Measurements from ENCODE around the gene LGALS12. TPM values are rescaled to one million over a fixed set of nuclear protein-coding genes. Genes with fewer than 3 reads are reported as not detected.

Gene LGALS12
- total RNA-seq, 2 experiments from 2014 or later, result not detected

GRCh38 chr11:63488789-63489188 lies 17.1 kb upstream of the LGALS12 start:
- intact Hi-C loops (cut with DNase I, micrococcal nuclease), result no loop called here

DNA sequence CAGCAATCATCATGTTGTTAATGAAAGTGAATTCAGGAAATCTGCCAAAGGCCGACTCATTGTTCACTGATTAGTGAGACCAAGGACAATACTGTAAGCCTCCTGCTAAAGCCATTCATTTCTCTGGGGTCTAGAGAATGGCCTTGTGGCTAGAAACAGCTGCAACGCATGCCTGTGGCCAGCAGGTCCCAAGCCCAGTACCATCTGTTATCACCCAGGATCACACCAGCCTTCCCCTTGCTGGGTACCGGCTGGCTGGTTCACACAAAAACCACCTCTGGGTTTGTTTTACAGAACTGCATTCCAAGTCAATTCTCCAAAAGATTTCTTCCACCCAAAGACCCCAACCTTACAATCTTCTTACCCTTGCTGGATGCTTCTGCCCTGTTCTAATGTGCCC lies 16.0 kb upstream of the LGALS12 start:
- H3K4me3 Mint-ChIP-seq, result no peak overlapping the region
- Histone ChIP-seq H3K27me3 (ENCODE audit: control insufficient read depth in 1 of 2, insufficient read depth in 2 of 2, low read length in 2 of 2) (peaks cover 4 to 5% of the 10 kb centered on the region in 2 experiments), H3K36me3 (ENCODE audit: insufficient read depth, low read length) (no peaks in the 10 kb centered on the region), H3K9me3 (ENCODE audit: control insufficient read depth in 1 of 2, insufficient read depth in 1 of 2, low read length in 2 of 2) (peaks cover 0 to 7% of the 10 kb centered on the region in 2 experiments), H3K27ac (ENCODE audit: low read depth in 1 of 2, low read length in 2 of 2) (no peak overlapping the region), H3K4me1 (ENCODE audit: insufficient read depth, low read length) (peaks cover 14% of the 10 kb centered on the region), H3K4me3 (ENCODE audit: low read length) (no peak overlapping the region)
- H3K9me3 Mint-ChIP-seq, result peaks cover 10% of the 10 kb centered on the region
- DNase-seq, result no peak
- CTCF ChIA-PET, result interaction anchor here (1.2 kb wide), 1 partner anchor 146 kb away, joined by 3 read pairs; no protein-coding TSS in a partner anchor
- intact Hi-C loops (cut with DNase I, micrococcal nuclease), result loop anchor here in 1 of 2 experiments (5.0 kb wide), 1 partner anchor 77 kb away; no protein-coding TSS in a partner anchor
- no peak overlapping the region for H3K27ac Mint-ChIP-seq
- H3K27me3 Mint-ChIP-seq, result peaks cover 34% of the 10 kb centered on the region
- no peak for TF ChIP-seq CTCF (IDR thresholded peaks at IDR 0.05)
- H3K4me1 Mint-ChIP-seq (ENCODE audit: low read depth), result peaks cover 16% of the 10 kb centered on the region
- no peak for ATAC-seq (ENCODE audit: poor library complexity)
- POLR2A ChIA-PET, result interaction anchor here (1.1 kb wide), 1 partner anchor 192 kb away, joined by 3 read pairs; no protein-coding TSS in a partner anchor
- no peaks in the 10 kb centered on the region for H3K36me3 Mint-ChIP-seq (ENCODE audit: low read depth)

More at GRCh38 chr11:63488789-63489188, 17.1 kb upstream of the LGALS12 start:
- Histone ChIP-seq H3K4me3 (ENCODE audit: low read length) (no peak overlapping the region), H3K36me3 (ENCODE audit: insufficient read depth, low read length) (no peaks in the 10 kb centered on the region), H3K4me1 (ENCODE audit: insufficient read depth, low read length) (peaks cover 14% of the 10 kb centered on the region), H3K27ac (ENCODE audit: low read depth in 1 of 2, low read length in 2 of 2) (no peak overlapping the region), H3K27me3 (ENCODE audit: control insufficient read depth in 1 of 2, insufficient read depth in 2 of 2, low read length in 2 of 2) (peaks cover 4 to 5% of the 10 kb centered on the region in 2 experiments), H3K9me3 (ENCODE audit: control insufficient read depth in 1 of 2, insufficient read depth in 1 of 2, low read length in 2 of 2) (peaks cover 0 to 7% of the 10 kb centered on the region in 2 experiments)
- ChIA-PET POLR2A (no interaction called here), CTCF (interaction anchor here (1.2 kb wide), 1 partner anchor 147 kb away, joined by 3 read pairs; no protein-coding TSS in a partner anchor)
- Mint-ChIP-seq H3K4me3 (no peak overlapping the region), H3K4me1 (ENCODE audit: low read depth) (peaks cover 16% of the 10 kb centered on the region), H3K9me3 (peaks cover 15% of the 10 kb centered on the region), H3K27me3 (peaks cover 26% of the 10 kb centered on the region), H3K27ac (no peak overlapping the region), H3K36me3 (ENCODE audit: low read depth) (no peaks in the 10 kb centered on the region)
- no peak for ATAC-seq (ENCODE audit: poor library complexity)
- DNase-seq, result no peak
- no peak for TF ChIP-seq CTCF (IDR thresholded peaks at IDR 0.05)

DNA sequence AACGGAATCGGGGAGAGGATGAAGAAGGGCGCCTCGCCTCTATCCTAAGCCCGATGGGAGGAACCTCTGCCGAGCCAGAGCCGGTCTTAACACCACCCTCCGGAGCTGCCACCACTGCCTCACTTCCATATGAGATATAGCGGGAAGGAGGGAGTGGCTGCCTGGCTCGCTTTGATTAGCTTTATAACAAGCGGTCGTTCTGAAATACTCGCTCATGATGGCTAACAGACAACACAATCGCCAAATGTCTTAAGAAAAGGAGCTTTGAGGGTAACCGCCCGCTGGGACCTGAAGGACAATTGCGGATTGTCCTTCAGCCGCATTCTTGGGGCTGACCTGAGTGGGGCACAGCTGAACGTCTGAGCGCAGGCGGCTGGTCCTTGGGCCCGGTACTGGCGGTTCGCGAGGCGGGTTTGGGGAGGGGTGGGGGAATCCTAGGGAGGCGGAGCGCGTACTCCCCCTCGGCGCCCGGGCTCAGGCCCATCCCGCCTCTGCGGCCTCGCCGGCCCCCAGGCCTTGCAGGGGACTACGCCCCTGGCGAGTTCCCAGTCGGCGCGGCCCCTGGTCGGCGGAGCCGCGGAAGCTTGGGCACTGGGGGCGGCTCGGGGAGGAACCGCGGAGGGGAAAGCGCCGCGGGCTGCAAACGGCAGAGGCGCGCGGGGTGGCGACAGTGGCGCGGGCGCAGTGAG lies 15.2 kb upstream of the LGALS12 start, which contains the start of gene PLAAT5:
PLAAT5 (minus strand) TSS at position 617 of the 689 bp plus-strand sequence; CDS start at position 484, 133 bp downstream.
- Histone ChIP-seq H3K36me3 (ENCODE audit: insufficient read depth, low read length) (no peaks in the 10 kb centered on the region), H3K4me3 (ENCODE audit: low read length) (peak within 1 kb of the TSS; percentile 43), H3K4me1 (ENCODE audit: insufficient read depth, low read length) (peaks cover 14% of the 10 kb centered on the region), H3K27me3 (ENCODE audit: control insufficient read depth in 1 of 2, insufficient read depth in 2 of 2, low read length in 2 of 2) (peaks cover 4 to 5% of the 10 kb centered on the region in 2 experiments), H3K27ac (ENCODE audit: low read depth in 1 of 2, low read length in 2 of 2) (no peak within 1 kb of the TSS), H3K9me3 (ENCODE audit: control insufficient read depth in 1 of 2, insufficient read depth in 1 of 2, low read length in 2 of 2) (no peaks in the 10 kb centered on the region)
- Mint-ChIP-seq H3K4me3 (peak within 1 kb of the TSS; percentile 80), H3K27ac (peak within 1 kb of the TSS; percentile 31), H3K36me3 (ENCODE audit: low read depth) (no peaks in the 10 kb centered on the region), H3K9me3 (peaks cover 6% of the 10 kb centered on the region), H3K4me1 (ENCODE audit: low read depth) (peaks cover 16% of the 10 kb centered on the region), H3K27me3 (peaks cover 34% of the 10 kb centered on the region)
- ATAC-seq (ENCODE audit: poor library complexity) (peak; percentile 26), DNase-seq (peak in 7 of 14 experiments; percentile 10 to 41 (median 17))
- intact Hi-C loops (cut with DNase I, micrococcal nuclease), result loop anchor here in 1 of 2 experiments (5.0 kb wide), 1 partner anchor 77 kb away; no protein-coding TSS in a partner anchor
- ChIA-PET CTCF (interaction anchor here (0.6 to 1.1 kb wide), 3 partner anchors 11 to 167 kb away, joined by 3 to 4 read pairs (median 4); no protein-coding TSS in a partner anchor), POLR2A (interaction anchor here (1.1 to 2.8 kb wide), 3 partner anchors 46 to 191 kb away, joined by 3 to 13 read pairs (median 7); partner anchors contain the start of gene PLAAT4)
- no peak for TF ChIP-seq CTCF (IDR thresholded peaks at IDR 0.05)
